HG02763 (cell line): ENCODE measurements around the gene PER2.
"Not testable (repeated sequence)": the region's sequence is repeated elsewhere in the genome, so short reads cannot be mapped to it uniquely, and the experiment has no call there.

Experiments used
- ATAC-seq: cut with Tn5 transposase; IDR thresholded peaks from one replicate; pipeline ENCODE4 v1.9.1; 2021; ENCODE audit warnings: mild to moderate bottlenecking, moderate library complexity; ENCODE audit not compliant: unreplicated experiment

The PER2 gene

DNA sequence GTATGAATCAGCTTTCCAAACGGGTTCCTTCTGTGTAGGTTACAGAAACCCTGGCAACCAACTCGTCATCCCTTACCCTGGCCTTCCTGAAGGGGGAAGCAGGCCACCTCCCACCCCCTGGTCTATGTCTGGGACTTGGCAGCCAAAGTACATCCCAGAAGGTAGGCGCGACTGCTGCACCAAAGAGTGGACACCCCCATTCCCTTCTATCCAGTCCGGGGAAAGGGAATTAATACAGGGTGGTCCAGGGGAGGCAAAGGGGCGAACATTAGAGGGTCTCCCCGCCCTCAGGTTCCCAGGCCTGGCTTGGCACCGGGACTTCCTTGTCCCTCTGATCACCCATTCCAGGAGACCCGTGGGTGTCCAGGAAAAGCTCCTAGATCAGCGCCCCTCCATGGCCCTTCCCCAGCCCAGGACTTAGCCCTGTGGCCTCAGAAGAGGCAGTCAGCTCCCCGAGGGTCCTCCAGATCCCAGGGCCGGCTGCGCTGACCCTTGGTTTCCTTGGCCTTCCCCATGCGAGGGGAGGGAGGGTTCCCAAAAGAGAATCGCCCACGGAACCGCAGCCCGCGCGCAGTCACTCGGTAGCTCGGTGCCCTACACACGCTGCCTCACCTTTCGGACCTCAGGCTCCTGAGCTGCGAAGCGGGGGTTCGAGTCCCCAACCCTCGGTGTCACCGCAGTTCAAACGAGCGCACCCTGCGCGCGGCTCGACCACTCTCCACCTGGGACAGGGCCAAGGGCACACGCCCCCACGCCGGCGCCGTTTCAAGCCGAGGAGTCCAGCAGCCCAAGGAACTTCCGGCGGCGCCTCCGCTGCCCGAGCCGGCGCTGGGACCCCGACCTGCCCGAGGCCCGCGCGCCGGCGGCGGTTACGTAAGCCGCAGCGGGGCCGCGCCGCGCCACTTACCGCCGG is at the start of gene PER2:
PER2 (minus strand) TSS at position 874 of the 913 bp plus-strand sequence. CDS start 10,674 bp downstream, outside the sequence.
- peak; percentile 36 for ATAC-seq

GRCh38 chr2:238337846-238338245 is 49.4 kb upstream of the PER2 start:
- no peak for ATAC-seq

- no peak for ATAC-seq
Measured at GRCh38 chr2:238336793-238337444, 48.5 kb upstream of the PER2 start.

DNA sequence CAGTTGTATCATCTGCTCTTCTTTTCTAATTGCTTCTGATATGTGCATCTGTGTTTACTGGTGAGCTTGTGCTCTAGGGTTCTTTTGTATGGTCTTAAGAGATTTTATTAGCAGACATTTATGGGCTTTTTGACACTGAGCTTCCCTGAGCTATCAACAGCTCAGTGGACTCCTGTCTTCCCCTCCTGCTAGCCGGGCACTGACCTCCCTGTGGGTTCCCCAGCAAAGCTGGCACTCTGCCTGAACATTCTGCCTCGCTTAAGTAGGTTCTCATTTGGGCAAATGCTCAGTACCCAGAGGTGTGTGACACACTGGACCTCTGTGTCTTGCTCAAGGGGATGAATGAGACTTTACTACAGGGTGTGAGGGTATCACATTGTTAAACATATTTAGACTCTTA is 47.7 kb upstream of the PER2 start:
- ATAC-seq = no peak

DNA sequence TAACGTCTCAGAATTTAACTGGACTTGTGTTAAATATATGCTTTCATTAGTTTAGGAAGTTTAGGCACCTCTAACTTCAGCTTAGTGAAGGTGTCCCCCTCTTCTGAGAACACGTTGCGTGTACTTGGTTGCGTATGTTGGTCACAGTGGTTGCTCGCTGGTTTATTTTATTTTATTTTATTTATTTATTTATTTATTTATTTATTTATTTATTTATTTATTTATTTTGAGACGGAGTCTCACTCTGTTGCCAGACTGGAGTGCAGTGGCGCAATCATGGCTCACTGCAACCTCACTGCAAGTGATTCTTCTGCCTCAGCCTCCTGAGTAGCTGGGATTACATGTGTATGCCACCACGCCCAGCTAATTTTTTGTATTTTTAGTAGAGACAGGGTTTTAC is 47.2 kb upstream of the PER2 start:
- ATAC-seq = not testable (repeated sequence)

- ATAC-seq = no peak
Measured at GRCh38 chr2:238334885-238335284, 46.5 kb upstream of the PER2 start.

- ATAC-seq = no peak
Measured at GRCh38 chr2:238331916-238332315, 43.5 kb upstream of the PER2 start.

DNA sequence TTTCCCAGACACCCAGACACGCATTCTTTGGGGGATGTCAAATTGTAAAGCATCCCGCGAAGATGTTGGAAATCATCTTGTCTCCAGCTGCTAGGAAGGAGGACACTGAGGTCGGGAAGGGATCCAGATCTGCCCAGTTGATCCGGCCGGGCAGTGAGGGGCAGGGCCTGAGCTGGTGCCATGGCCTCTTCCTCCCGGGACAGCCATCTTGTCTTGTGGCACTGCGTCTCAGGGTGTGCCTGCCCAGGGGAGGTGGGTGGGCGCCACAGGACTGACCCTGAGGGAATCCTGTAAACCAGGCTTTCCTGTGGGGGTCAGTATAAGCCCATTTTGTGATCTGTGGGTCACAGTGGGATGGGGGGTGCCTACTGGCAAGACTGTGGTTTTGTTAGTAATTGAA is 42.0 kb upstream of the PER2 start:
- ATAC-seq = no peak

DNA sequence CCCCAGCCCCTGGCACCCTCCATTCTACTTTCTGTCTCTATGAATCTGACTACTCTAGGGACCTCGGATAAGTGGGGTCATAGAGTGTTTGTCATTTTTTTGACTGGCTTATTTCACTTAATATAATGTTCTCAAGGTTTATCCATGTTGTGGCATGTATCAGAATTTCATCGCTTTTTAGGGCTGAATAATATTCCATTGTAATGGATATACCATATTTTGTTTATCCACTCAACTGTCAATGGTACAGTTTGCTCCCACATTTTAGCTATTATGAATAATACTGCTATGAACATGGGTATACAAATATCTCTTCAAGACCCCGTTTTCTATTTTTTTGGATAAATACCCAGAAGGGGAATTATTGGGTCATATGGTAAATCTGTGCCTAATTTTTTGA is 39.3 kb upstream of the PER2 start:
- no peak for ATAC-seq

- ATAC-seq = no peak
Measured at GRCh38 chr2:238326801-238327365, 38.5 kb upstream of the PER2 start.

DNA sequence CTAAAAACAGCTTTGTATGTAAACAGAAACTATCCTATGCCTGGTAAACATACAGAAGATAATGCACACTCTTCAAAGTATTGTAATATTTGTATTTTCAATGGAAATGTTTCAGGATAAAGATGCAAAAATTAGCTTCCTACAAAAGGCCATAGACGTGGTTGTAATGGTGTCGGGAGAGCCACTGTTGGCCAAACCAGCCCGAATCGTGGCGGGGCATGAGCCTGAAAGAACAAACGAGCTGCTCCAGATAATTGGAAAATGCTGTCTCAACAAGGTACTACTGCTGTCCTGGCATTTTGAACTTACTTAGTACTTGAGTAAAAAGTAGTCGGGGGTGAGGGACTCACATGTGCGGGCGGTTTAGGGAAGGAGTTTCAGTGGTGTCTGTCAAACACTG is 37.3 kb upstream of the PER2 start:
- ATAC-seq = no peak

DNA sequence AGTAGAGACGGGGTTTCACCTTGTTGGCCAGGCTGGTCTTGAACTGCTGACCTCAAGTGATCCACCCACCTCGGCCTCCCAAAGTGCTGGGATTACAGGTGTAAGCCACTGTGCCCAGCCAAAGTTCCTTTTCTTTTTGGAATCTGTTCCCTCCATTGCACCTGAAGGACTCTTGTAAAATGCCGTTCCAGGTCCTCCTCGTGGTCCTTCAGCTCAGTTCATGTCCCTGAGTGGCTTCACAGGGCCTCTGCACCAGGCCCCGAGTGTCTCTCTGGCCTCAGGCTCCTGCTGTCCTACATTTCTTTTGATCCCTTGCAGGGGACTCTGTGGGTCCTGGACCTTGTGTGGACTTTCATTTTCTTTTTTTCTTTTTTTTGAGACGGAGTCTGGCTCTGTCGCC is 35.8 kb upstream of the PER2 start:
- ATAC-seq = not testable (repeated sequence)

- no peak for ATAC-seq
Measured at GRCh38 chr2:238322001-238322411, 33.6 kb upstream of the PER2 start.

DNA sequence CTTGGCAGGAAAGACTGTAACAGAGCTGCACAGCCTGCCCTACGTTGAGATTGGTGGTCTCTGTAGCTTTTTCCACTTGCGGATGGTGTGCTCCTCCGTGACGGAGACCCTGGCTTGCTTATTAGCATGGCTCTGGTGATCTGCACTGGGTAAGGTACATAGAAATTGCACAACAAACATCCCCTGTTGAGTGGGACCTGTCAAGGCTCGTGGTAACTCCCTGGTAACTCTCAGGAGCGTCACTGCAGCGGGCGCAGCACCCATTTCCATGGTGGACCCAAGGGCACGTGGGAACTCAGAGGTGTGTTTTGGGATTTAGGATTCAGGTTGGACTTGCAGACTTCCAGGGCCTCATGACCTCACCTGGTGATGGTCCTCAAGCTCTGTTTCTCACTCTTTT is 33.1 kb upstream of the PER2 start:
- ATAC-seq = no peak

DNA sequence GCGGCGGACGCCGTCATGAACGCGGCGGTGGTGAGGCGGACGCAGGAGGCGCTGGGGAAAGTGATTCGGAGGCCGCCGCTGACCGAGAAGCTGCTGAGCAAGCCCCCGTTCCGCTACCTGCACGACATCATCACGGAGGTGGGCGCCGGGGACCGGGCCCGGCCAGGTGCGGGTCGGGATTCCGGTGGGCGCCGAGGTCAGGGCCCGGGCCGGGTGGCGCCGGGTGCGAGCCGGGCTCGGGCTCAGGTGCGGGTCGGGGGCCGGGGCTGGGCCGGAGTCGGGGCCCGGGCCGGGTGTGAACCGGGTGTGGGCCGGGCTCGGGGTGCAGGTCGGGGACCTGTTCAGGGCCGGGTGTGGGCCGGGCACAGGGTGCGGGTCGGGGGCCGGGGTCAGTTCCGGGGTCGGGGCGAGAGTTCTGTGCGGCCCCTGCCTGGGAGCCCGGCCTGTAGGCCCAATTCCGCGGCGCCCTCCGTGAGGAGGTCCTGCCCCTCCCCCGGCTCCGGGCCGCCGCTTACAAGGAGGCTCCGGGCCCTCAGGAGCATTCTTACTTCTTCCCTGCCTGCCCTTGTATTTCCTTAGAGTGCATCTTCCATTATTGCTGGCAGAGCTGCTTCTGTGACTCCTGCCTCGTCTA is 32.4 kb upstream of the PER2 start:
- peak; percentile 5 for ATAC-seq

GRCh38 chr2:238320246-238320647 is 31.8 kb upstream of the PER2 start, which contains the start of gene TRAF3IP1:
TSS of gene TRAF3IP1 (plus strand) at chr2:238320518. CDS start at chr2:238320663, 145 bp downstream.
- peak; percentile 98 for ATAC-seq

- no peak for ATAC-seq
Measured at GRCh38 chr2:238315031-238315595, 26.7 kb upstream of the PER2 start.

GRCh38 chr2:238314576-238314975 is 26.2 kb upstream of the PER2 start:
- no peak for ATAC-seq

DNA sequence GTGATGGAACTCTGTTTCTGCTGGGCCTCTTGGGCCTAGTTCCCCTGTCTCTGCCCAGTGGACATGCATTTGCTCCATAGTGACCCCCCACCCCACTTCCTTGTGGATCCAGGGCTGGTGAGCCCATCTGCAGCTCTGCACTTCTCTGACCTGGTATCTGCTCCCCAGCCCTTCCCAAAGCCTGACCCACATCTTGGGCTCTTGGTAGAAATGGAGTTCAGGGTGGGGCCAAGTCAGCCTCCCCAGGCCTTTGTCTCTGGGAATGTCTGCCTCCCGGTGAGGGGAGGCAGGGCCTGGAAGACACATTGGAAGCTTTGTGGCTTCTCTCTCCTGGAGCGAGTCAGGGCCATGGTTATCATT is 25.6 kb upstream of the PER2 start:
- no peak for ATAC-seq

GRCh38 chr2:238313289-238313990 is 25.0 kb upstream of the PER2 start:
- no peak for ATAC-seq
